H1 (cell line): Measurements from ENCODE around the gene TNS3. TPM values are rescaled to one million over a fixed set of nuclear protein-coding genes. Genes with fewer than 3 reads are reported as not detected.

Source experiments
- CTCF ChIA-PET: fragments of 300-600 bp; sonication (Branson Sonifier 250); formaldehyde crosslinking; loops from one replicate; lab custom pipeline; 2021; ENCODE audit not compliant: partially characterized antibody; lab: Charles Lee
- POLR2A ChIA-PET: fragments of 300-600 bp; sonication (Branson Sonifier 250); formaldehyde crosslinking; loops from one replicate; lab custom pipeline; 2021; ENCODE audit warnings: inconsistent platforms; ENCODE audit not compliant: partially characterized antibody; lab: Charles Lee
- DNase-seq, 2 experiments: peaks; one replicate each; pipeline versions ENCODE4 v3.0.0 to v3.0.0-alpha.2; 2010 to 2022; ENCODE audit warnings: low spot score in 2 of 2, low read depth in 1 of 2, mixed read lengths in 1 of 2
- FAIRE-seq: peaks from 2 replicates; lab custom pipeline; 2011; peaks lifted over from hg19 to GRCh38; lab: Jason Lieb, UNC
- H2AFZ ChIP-seq: 2 replicates; pipeline ENCODE4 v1.8.1; 2012; ENCODE audit warnings: low read length, inconsistent platforms
- H2AK5ac ChIP-seq: 2 replicates; pipeline ENCODE4 v1.6.1; 2013; ENCODE audit warnings: low read depth, low read length
- H2BK120ac ChIP-seq: replicated peaks from 2 replicates; pipeline ENCODE3; 2013; ENCODE audit warnings: low read depth, low read length, inconsistent platforms
- H2BK12ac ChIP-seq: 2 replicates; pipeline ENCODE4 v1.6.1; 2013; ENCODE audit warnings: low read depth, low read length
- H2BK15ac ChIP-seq: 2 replicates; pipeline ENCODE4 v1.6.1; 2013; ENCODE audit warnings: low read length
- H2BK20ac ChIP-seq: 2 replicates; pipeline ENCODE4 v1.6.1; 2013; ENCODE audit warnings: low read length
- H2BK5ac ChIP-seq: 2 replicates; pipeline ENCODE4 v1.6.1; 2013; ENCODE audit warnings: low read depth, low read length
- H3K14ac ChIP-seq: 2 replicates; pipeline ENCODE4 v1.6.1; 2013; ENCODE audit warnings: inconsistent platforms; ENCODE audit not compliant: insufficient read length
- H3K18ac ChIP-seq: 2 replicates; pipeline ENCODE4 v1.6.1; 2013; ENCODE audit warnings: low read length; ENCODE audit errors: extremely low read depth
- H3K23ac ChIP-seq: 2 replicates; pipeline ENCODE4 v1.6.1; 2013; ENCODE audit warnings: inconsistent platforms; ENCODE audit not compliant: insufficient read length
- H3K23me2 ChIP-seq: 2 replicates; pipeline ENCODE4 v1.6.1; 2013; ENCODE audit warnings: low read depth, low read length
- H3K27ac ChIP-seq: 2 replicates; pipeline ENCODE4 v1.6.1; 2011; ENCODE audit warnings: low read depth, low read length, inconsistent platforms
- H3K27me3 ChIP-seq, 4 experiments: replicated peaks in 1 of 4; 1 replicate in 1 of 4; 2 replicates in 3 of 4; pipeline versions ENCODE4 v1.6.1 to v1.8.1; 2011 to 2013; ENCODE audit warnings: low read length in 3 of 4, mild to moderate bottlenecking in 3 of 4, inconsistent platforms in 2 of 4, mixed read lengths in 2 of 4, moderate library complexity in 1 of 4; ENCODE audit not compliant: control insufficient read depth in 3 of 4, insufficient read depth in 3 of 4; ENCODE audit errors: extremely low read depth in 1 of 4
- H3K36me3 ChIP-seq, 4 experiments: 2 replicates each; pipeline versions ENCODE4 v1.6.1 to v1.8.1; 2011 to 2013; ENCODE audit warnings: mild to moderate bottlenecking in 4 of 4, low read length in 3 of 4, moderate library complexity in 2 of 4, control low read depth in 1 of 4, inconsistent platforms in 1 of 4; ENCODE audit not compliant: insufficient read depth in 4 of 4, control insufficient read depth in 2 of 4
- H3K4ac ChIP-seq: replicated peaks from 2 replicates; pipeline ENCODE3; 2013; ENCODE audit warnings: low read length, low read depth, mixed read lengths, inconsistent platforms; ENCODE audit not compliant: insufficient read length
- H3K4me1 ChIP-seq, 4 experiments: replicated peaks in 1 of 4; 1 replicate in 1 of 4; 2 replicates in 3 of 4; pipeline versions ENCODE4 v1.6.1 to v1.8.1; 2011 to 2013; ENCODE audit warnings: low read length in 3 of 4, inconsistent platforms in 2 of 4, mixed read lengths in 1 of 4; ENCODE audit not compliant: insufficient read depth in 4 of 4, control insufficient read depth in 3 of 4
- H3K4me2 ChIP-seq, 2 experiments: 2 replicates each; pipeline versions ENCODE4 v1.6.1 to v1.8.1; 2011 to 2013; ENCODE audit warnings: low read depth in 2 of 2, low read length in 2 of 2, control low read depth in 1 of 2, inconsistent platforms in 1 of 2, mild to moderate bottlenecking in 1 of 2; ENCODE audit not compliant: insufficient read depth in 1 of 2
- H3K4me3 ChIP-seq, 4 experiments: fragments of 200-600, 300-600 bp in 1 of 4; sonication (generic), shearing (Covaris generic), sonication (Bioruptor Twin) in 1 of 4; 2 replicates each; pipeline versions ENCODE4 v1.5.1 to v1.8.1; 2011 to 2016; ENCODE audit warnings: low read length in 4 of 4, low read depth in 3 of 4, control low read depth in 2 of 4, inconsistent platforms in 2 of 4, mild to moderate bottlenecking in 2 of 4, mixed read lengths in 1 of 4, moderate library complexity in 1 of 4; ENCODE audit not compliant: insufficient read depth in 2 of 4; ENCODE audit errors: extremely low read depth in 1 of 4
- H3K56ac ChIP-seq: replicated peaks from 2 replicates; pipeline ENCODE3; 2013; ENCODE audit warnings: low read depth, mild to moderate bottlenecking, mixed read lengths, low read length, inconsistent platforms; ENCODE audit not compliant: insufficient read length
- H3K79me1 ChIP-seq: 2 replicates; pipeline ENCODE4 v1.6.1; 2013; ENCODE audit warnings: low read depth, low read length, control low read depth
- H3K79me2 ChIP-seq, 2 experiments: 2 replicates each; pipeline versions ENCODE4 v1.6.1 to v1.8.1; 2012 to 2013; ENCODE audit warnings: low read length in 2 of 2, mild to moderate bottlenecking in 2 of 2, inconsistent platforms in 1 of 2; ENCODE audit not compliant: insufficient read depth in 2 of 2, control insufficient read depth in 1 of 2
- H3K9ac ChIP-seq, 4 experiments: replicated peaks in 1 of 4; 1 replicate in 1 of 4; 2 replicates in 3 of 4; pipeline versions ENCODE4 v1.6.1 to v1.8.1; 2011 to 2013; ENCODE audit warnings: low read depth in 3 of 4, low read length in 3 of 4, control low read depth in 2 of 4, mild to moderate bottlenecking in 2 of 4, moderate library complexity in 2 of 4, inconsistent platforms in 1 of 4; ENCODE audit errors: extremely low read depth in 1 of 4
- H3K9me3 ChIP-seq, 2 experiments: 2 replicates each; pipeline versions ENCODE4 v1.6.1 to v1.8.1; 2012 to 2013; ENCODE audit warnings: mild to moderate bottlenecking in 2 of 2, moderate library complexity in 2 of 2, control low read depth in 1 of 2, inconsistent platforms in 1 of 2, low read depth in 1 of 2, low read length in 1 of 2, mixed read lengths in 1 of 2; ENCODE audit not compliant: insufficient read depth in 2 of 2
- H4K20me1 ChIP-seq, 2 experiments: replicated peaks in 1 of 2; 2 replicates each; pipeline versions ENCODE3 to v1.8.1; 2011 to 2013; ENCODE audit warnings: inconsistent platforms in 2 of 2, low read length in 2 of 2, mild to moderate bottlenecking in 1 of 2; ENCODE audit not compliant: insufficient read depth in 2 of 2, control insufficient read depth in 1 of 2
- H4K5ac ChIP-seq: 2 replicates; pipeline ENCODE4 v1.6.1; 2013; ENCODE audit warnings: low read length, low read depth, mixed read lengths, inconsistent platforms; ENCODE audit not compliant: insufficient read length
- H4K8ac ChIP-seq: 2 replicates; pipeline ENCODE4 v1.8.0; 2013; ENCODE audit warnings: mild to moderate bottlenecking, moderate library complexity, low read length, inconsistent platforms; ENCODE audit not compliant: insufficient read depth; ENCODE audit errors: extremely low read depth
- H4K91ac ChIP-seq: replicated peaks from 2 replicates; pipeline ENCODE3; 2013; ENCODE audit warnings: low read length, mixed read lengths, inconsistent platforms; ENCODE audit not compliant: insufficient read length
- GTF2F1 ChIP-seq: IDR thresholded peaks from 2 replicates; pipeline ENCODE4 v1.6.1; 2012; ENCODE audit warnings: low read depth, low read length, improper control_type of control experiment, borderline replicate concordance
- HDAC2 ChIP-seq, 2 experiments: fragments of 300-600 bp in 1 of 2; sonication (generic) in 1 of 2; IDR thresholded peaks; 2 replicates each; pipeline ENCODE4 v1.6.1; 2011 to 2012; ENCODE audit warnings: low read depth in 2 of 2, low read length in 2 of 2, mild to moderate bottlenecking in 2 of 2, moderate library complexity in 2 of 2, borderline replicate concordance in 1 of 2, inconsistent platforms in 1 of 2
- HDAC6 ChIP-seq: IDR thresholded peaks from one replicate; pipeline ENCODE4 v1.7.1; 2012; ENCODE audit warnings: low read depth, mild to moderate bottlenecking, inconsistent platforms, low read length, moderate library complexity
- JUN ChIP-seq: IDR thresholded peaks from 2 replicates; pipeline ENCODE4 v1.6.1; 2011; ENCODE audit warnings: low read depth, mild to moderate bottlenecking, improper control_type of control experiment, low read length
- JUND ChIP-seq: IDR thresholded peaks from 2 replicates; pipeline ENCODE4 v1.6.1; 2011; ENCODE audit warnings: mild to moderate bottlenecking, improper control_type of control experiment, low read length
- NANOG ChIP-seq: IDR thresholded peaks from 2 replicates; pipeline ENCODE4 v1.6.1; 2011; ENCODE audit warnings: low read length, low read depth, mild to moderate bottlenecking, inconsistent platforms; ENCODE audit not compliant: insufficient read depth, poor library complexity, severe bottlenecking
- PHF8 ChIP-seq: fragments of 200-600 bp; sonication (generic); conservative IDR thresholded peaks from 2 replicates; pipeline ENCODE4 v1.7.1; 2012; ENCODE audit warnings: low read depth, mild to moderate bottlenecking, inconsistent platforms, low read length, moderate library complexity
- SIX5 ChIP-seq: IDR thresholded peaks from 2 replicates; pipeline ENCODE4 v1.6.1; 2011; ENCODE audit warnings: mild to moderate bottlenecking, low read depth, low read length
- SP1 ChIP-seq: IDR thresholded peaks from 2 replicates; pipeline ENCODE4 v1.6.1; 2011; ENCODE audit warnings: low read depth, low read length
- SP4 ChIP-seq: IDR thresholded peaks from 2 replicates; pipeline ENCODE4 v1.6.1; 2012; ENCODE audit warnings: low read length, inconsistent platforms
- TAF1 ChIP-seq: IDR thresholded peaks from 2 replicates; pipeline ENCODE4 v1.6.1; 2011; ENCODE audit warnings: mild to moderate bottlenecking, low read depth, low read length
- WGBS, 2 experiments: shearing (Covaris generic) in 1 of 2; methylation state at CpG; one replicate each; pipeline versions ENCODE4 v1.1.6 to v1.1.7; 2013 to 2015; ENCODE audit warnings: low lambda C conversion rate in 2 of 2, mixed read lengths in 2 of 2, inconsistent platforms in 1 of 2, low coverage in 1 of 2, missing lambda C conversion rate in 1 of 2; ENCODE audit not compliant: insufficient replicate concordance in 2 of 2, insufficient coverage in 1 of 2, insufficient read length in 1 of 2; ENCODE audit errors: extremely low coverage in 1 of 2, missing lambda C conversion rate in 1 of 2; 5-methylcytosine and 5-hydroxymethylcytosine counted together
- polyA plus RNA-seq, 7 experiments: library from polyadenylated mRNA; depleted of rRNA in 3 of 7; stranded (reverse) in 5 of 7; unstranded in 2 of 7; fragments of >200 nt in 5 of 7; fragments of 200-250 nt in 2 of 7; gene quantifications; 1 replicate in 5 of 7; 2 replicates in 1 of 7; 4 replicates in 1 of 7; pipeline versions ENCODE4 v1.2.1 to v1.2.3, GENCODE V29; 2011 to 2013; ENCODE audit warnings: missing spikeins in 2 of 7, mixed read lengths in 2 of 7
- total RNA-seq: library from RNA; stranded (reverse); fragmentation: NEBNext Ultra II Directional; extraction: Animal tissue kit (Norgen Biotek cat#: 25700); gene quantifications from 2 replicates; pipeline ENCODE4 v1.2.1, GENCODE V29; 2021
- TF ChIP-seq, protein P1 (sequence below): IDR thresholded peaks from 2 replicates; pipeline ENCODE4 v1.6.1; 2012; ENCODE audit warnings: low read length, inconsistent platforms

TNS3 gene
- total and polyA plus RNA-seq, 2 of the 8 experiments (the other 6 are each of a cell fraction or from before 2014, with no cell fraction given) = 11.9 to 24.2 TPM

- Histone ChIP-seq H3K23ac (no peak overlapping the region), H3K14ac (no peak overlapping the region), H3K79me2 (no peaks in the 10 kb centered on the region), H3K4me2 (no peak overlapping the region), H3K4ac (no peak overlapping the region), H2BK12ac (no peak overlapping the region), H4K20me1 (peaks cover 0 to 2% of the 10 kb centered on the region in 2 experiments), H3K4me3 (no peak overlapping the region), H3K27me3 (no peaks in the 10 kb centered on the region), H2BK5ac (no peak overlapping the region), H2BK120ac (no peak overlapping the region), H4K5ac (no peak overlapping the region), H4K8ac (no peak overlapping the region), H2AFZ (no peak overlapping the region), H3K23me2 (no peaks in the 10 kb centered on the region), H3K27ac (no peak overlapping the region), H2BK15ac (no peak overlapping the region), H3K18ac (no peak overlapping the region), H4K91ac (no peak overlapping the region), H3K79me1 (no peaks in the 10 kb centered on the region; the same call in 1 of the 2 replicates), H3K4me1 (no peaks in the 10 kb centered on the region), H3K9me3 (no peaks in the 10 kb centered on the region), H3K56ac (no peak overlapping the region), H3K9ac (no peak overlapping the region), H3K36me3 (peaks cover 0 to 13% (median 3%) of the 10 kb centered on the region in 4 experiments; a peak in 4 of 8 replicates), H2AK5ac (no peak overlapping the region), H2BK20ac (no peak overlapping the region)
- FAIRE-seq = no peak
- ChIA-PET POLR2A (no interaction called here), CTCF (interaction anchor here (0.6 to 0.9 kb wide), 4 partner anchors 11 to 504 kb away, joined by 3 to 4 read pairs (median 3); no protein-coding TSS in a partner anchor)
- DNase-seq = no peak
- TF ChIP-seq, protein P1, sequence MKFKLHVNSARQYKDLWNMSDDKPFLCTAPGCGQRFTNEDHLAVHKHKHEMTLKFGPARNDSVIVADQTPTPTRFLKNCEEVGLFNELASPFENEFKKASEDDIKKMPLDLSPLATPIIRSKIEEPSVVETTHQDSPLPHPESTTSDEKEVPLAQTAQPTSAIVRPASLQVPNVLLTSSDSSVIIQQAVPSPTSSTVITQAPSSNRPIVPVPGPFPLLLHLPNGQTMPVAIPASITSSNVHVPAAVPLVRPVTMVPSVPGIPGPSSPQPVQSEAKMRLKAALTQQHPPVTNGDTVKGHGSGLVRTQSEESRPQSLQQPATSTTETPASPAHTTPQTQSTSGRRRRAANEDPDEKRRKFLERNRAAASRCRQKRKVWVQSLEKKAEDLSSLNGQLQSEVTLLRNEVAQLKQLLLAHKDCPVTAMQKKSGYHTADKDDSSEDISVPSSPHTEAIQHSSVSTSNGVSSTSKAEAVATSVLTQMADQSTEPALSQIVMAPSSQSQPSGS = no peak
- no peak for TF ChIP-seq NANOG
- TF ChIP-seq GTF2F1 = no peak
- no peak for TF ChIP-seq SIX5
- no peak for TF ChIP-seq SP4
- no peak for TF ChIP-seq JUND
- no peak for TF ChIP-seq HDAC6
- no peak for TF ChIP-seq JUN
- no peak for TF ChIP-seq TAF1
- TF ChIP-seq PHF8 = no peak
- no peak for TF ChIP-seq SP1
- no peak for TF ChIP-seq HDAC2 (IDR thresholded peaks at IDR 0.05; ENCODE audit: borderline replicate concordance in 1 of 2, low read depth in 2 of 2, low read length in 2 of 2)
- WGBS, 2 experiments = 86% methylated on average over 8 of the region's 8 CpGs; no CpG with 5 or more reads in 1 of the 2 experiments
Observed at GRCh38 chr7:47390914-47391313, 191.0 kb downstream of the TNS3 start.
